ENCODE results near the gene TMEM53.

The TMEM53 gene

DNA sequence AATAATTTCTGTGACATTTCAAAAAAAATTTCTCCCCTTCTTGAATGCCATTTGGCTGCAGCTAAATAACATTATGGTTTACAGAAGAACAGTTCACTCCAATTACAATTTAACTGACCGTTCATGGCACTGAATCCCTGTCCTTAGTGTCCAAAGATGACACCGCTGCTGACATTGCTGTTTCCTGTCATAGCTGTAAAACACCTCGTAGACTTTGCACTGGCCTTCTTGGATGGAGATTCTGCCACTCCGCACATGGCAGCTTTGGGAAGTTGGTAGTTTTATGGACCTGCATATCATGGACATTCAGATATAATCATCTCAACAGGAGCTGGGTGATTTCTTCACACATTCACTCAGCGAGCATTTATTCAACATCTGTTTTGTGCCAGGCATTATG is 5.2 kb upstream of the TMEM53 start:
- no peak overlapping the region for H3K4me2 ChIP-seq (ENCODE audit: low read depth, low read length)
- no peaks in the 10 kb centered on the region for H3K9me3 ChIP-seq (replicated peaks; ENCODE audit: insufficient read depth, low read length)
- H3K9ac ChIP-seq (ENCODE audit: low read length), result no peak overlapping the region
- no peaks in the 10 kb centered on the region for H4K20me1 ChIP-seq (ENCODE audit: insufficient read depth, low read length)
- H3K79me2 ChIP-seq (ENCODE audit: low read length), result no peaks in the 10 kb centered on the region
- no peaks in the 10 kb centered on the region for H3K36me3 ChIP-seq (replicated peaks; ENCODE audit: insufficient read depth, low read length)
- H3K4me3 ChIP-seq (ENCODE audit: low read length), result no peak overlapping the region
- H2AFZ ChIP-seq (ENCODE audit: low read length), result no peak overlapping the region
- H3F3A ChIP-seq (ENCODE audit: insufficient read depth, low read length), result peaks cover 11% of the 10 kb centered on the region; the same call in 1 of the 2 replicates
- DNase-seq, result no peak
- no peak overlapping the region for H3K27ac ChIP-seq (ENCODE audit: low read length)
- H3K27me3 ChIP-seq (replicated peaks; ENCODE audit: insufficient read depth, low read length), result no peaks in the 10 kb centered on the region
- TF ChIP-seq EZH2 (optimal IDR thresholded peaks at IDR 0.05; ENCODE audit: low read depth, low read length), result no peak
- no peak for TF ChIP-seq EZH2phosphoT487 (IDR thresholded peaks at IDR 0.05; ENCODE audit: low read length)
- peaks cover 21% of the 10 kb centered on the region for H3K4me1 ChIP-seq (ENCODE audit: low read length)
- no peaks in the 10 kb centered on the region for H3K9me2 ChIP-seq (replicated peaks; ENCODE audit: insufficient read depth, low read length)

GRCh38 chr1:44678626-44679025 is 4.3 kb upstream of the TMEM53 start:
- Histone ChIP-seq H3K9me2 (replicated peaks; ENCODE audit: insufficient read depth, low read length) (no peaks in the 10 kb centered on the region), H3K79me2 (ENCODE audit: low read length) (no peaks in the 10 kb centered on the region), H3K36me3 (replicated peaks; ENCODE audit: insufficient read depth, low read length) (no peaks in the 10 kb centered on the region), H3F3A (ENCODE audit: insufficient read depth, low read length) (peaks cover 11% of the 10 kb centered on the region; the same call in 1 of the 2 replicates), H3K4me3 (ENCODE audit: low read length) (no peak overlapping the region), H4K20me1 (ENCODE audit: insufficient read depth, low read length) (no peaks in the 10 kb centered on the region), H3K4me1 (ENCODE audit: low read length) (peaks cover 22% of the 10 kb centered on the region), H3K27ac (ENCODE audit: low read length) (no peak overlapping the region), H3K4me2 (ENCODE audit: low read depth, low read length) (no peak overlapping the region), H3K9ac (ENCODE audit: low read length) (no peak overlapping the region), H2AFZ (ENCODE audit: low read length) (no peak overlapping the region), H3K27me3 (replicated peaks; ENCODE audit: insufficient read depth, low read length) (no peaks in the 10 kb centered on the region), H3K9me3 (replicated peaks; ENCODE audit: insufficient read depth, low read length) (no peaks in the 10 kb centered on the region)
- no peak for TF ChIP-seq EZH2phosphoT487 (IDR thresholded peaks at IDR 0.05; ENCODE audit: low read length)
- DNase-seq, result no peak

DNA sequence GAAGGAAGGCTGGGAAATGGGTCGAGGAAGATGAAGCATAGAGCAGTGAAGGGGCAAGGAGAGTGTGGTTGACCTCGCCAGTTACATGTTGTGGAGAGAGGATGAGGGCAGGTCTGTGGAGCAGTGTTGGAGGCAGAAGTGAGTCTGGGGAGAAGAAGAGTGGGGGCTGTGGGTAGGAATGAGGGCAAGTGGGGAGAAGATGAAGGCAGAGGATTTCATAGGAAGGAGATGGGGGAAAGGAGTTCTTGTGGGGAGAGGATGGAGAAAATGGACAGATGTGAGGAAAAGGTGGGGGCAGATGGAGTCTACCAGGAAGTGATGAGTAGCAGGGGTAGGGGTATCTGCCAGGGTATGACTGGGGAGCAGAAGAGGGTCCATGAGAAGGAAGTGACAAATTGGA is 3.8 kb upstream of the TMEM53 start:
- H3K4me1 ChIP-seq (ENCODE audit: low read length), result peaks cover 27% of the 10 kb centered on the region
- no peak overlapping the region for H3K4me3 ChIP-seq (ENCODE audit: low read length)
- H3F3A ChIP-seq (ENCODE audit: insufficient read depth, low read length), result peaks cover 11% of the 10 kb centered on the region; the same call in 1 of the 2 replicates
- H3K79me2 ChIP-seq (ENCODE audit: low read length), result no peaks in the 10 kb centered on the region
- no peaks in the 10 kb centered on the region for H3K27me3 ChIP-seq (replicated peaks; ENCODE audit: insufficient read depth, low read length)
- H3K9ac ChIP-seq (ENCODE audit: low read length), result no peak overlapping the region
- no peaks in the 10 kb centered on the region for H3K36me3 ChIP-seq (replicated peaks; ENCODE audit: insufficient read depth, low read length)
- no peak overlapping the region for H2AFZ ChIP-seq (ENCODE audit: low read length)
- H3K9me3 ChIP-seq (replicated peaks; ENCODE audit: insufficient read depth, low read length), result no peaks in the 10 kb centered on the region
- H4K20me1 ChIP-seq (ENCODE audit: insufficient read depth, low read length), result no peaks in the 10 kb centered on the region
- H3K9me2 ChIP-seq (replicated peaks; ENCODE audit: insufficient read depth, low read length), result no peaks in the 10 kb centered on the region
- no peak for TF ChIP-seq EZH2phosphoT487 (IDR thresholded peaks at IDR 0.05; ENCODE audit: low read length)
- TF ChIP-seq EZH2 (optimal IDR thresholded peaks at IDR 0.05; ENCODE audit: low read depth, low read length), result no peak
- TF ChIP-seq CTCF (IDR thresholded peaks at IDR 0.05; ENCODE audit: low read length), result no peak
- no peak overlapping the region for H3K4me2 ChIP-seq (ENCODE audit: low read depth, low read length)
- DNase-seq, result no peak
- no peak overlapping the region for H3K27ac ChIP-seq (ENCODE audit: low read length)

DNA sequence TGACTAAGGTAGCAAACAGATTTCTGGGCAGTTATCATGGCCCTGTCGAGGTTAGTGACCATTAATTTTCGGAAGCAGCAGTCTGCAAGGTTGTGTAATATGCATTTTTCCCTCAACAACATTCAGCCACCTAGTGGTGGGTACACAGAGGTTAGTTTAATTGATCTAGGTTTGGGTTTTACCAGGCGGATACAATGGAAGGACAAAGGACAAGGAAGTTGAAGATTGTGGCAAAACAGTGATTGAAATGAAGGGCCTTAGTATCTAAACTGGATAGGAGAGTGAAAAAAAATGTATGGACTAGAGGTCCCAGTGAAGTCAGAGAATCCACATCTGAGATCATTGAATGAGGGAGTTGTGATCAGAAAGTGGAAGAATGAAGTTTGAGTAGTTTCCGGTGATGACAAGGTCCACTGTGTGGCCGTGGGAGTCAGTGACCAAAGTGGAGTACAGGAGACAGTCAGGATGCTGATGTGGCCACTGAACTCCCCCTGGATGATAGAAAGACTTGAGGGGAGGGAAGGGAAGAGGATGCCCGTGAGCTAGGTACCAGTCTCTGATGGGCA is 3.0 kb upstream of the TMEM53 start:
- Histone ChIP-seq H3K9me2 (replicated peaks; ENCODE audit: insufficient read depth, low read length) (no peaks in the 10 kb centered on the region), H3K4me3 (ENCODE audit: low read length) (no peak overlapping the region), H3K27ac (ENCODE audit: low read length) (peak overlapping the region; percentile 47; the same call in 1 of the 2 replicates), H3K4me1 (ENCODE audit: low read length) (peaks cover 30% of the 10 kb centered on the region), H3K4me2 (ENCODE audit: low read depth, low read length) (peak overlapping the region; percentile 24; the same call in 1 of the 2 replicates), H4K20me1 (ENCODE audit: insufficient read depth, low read length) (no peaks in the 10 kb centered on the region), H2AFZ (ENCODE audit: low read length) (no peak overlapping the region), H3K36me3 (replicated peaks; ENCODE audit: insufficient read depth, low read length) (no peaks in the 10 kb centered on the region), H3K27me3 (replicated peaks; ENCODE audit: insufficient read depth, low read length) (no peaks in the 10 kb centered on the region), H3F3A (ENCODE audit: insufficient read depth, low read length) (peaks cover 11% of the 10 kb centered on the region; the same call in 1 of the 2 replicates), H3K9me3 (replicated peaks; ENCODE audit: insufficient read depth, low read length) (no peaks in the 10 kb centered on the region), H3K79me2 (ENCODE audit: low read length) (no peaks in the 10 kb centered on the region), H3K9ac (ENCODE audit: low read length) (no peak overlapping the region)
- peak; percentile 24 for DNase-seq
- TF ChIP-seq EZH2phosphoT487 (IDR thresholded peaks at IDR 0.05; ENCODE audit: low read length), result no peak
- no peak for TF ChIP-seq EZH2 (optimal IDR thresholded peaks at IDR 0.05; ENCODE audit: low read depth, low read length)
- TF ChIP-seq CTCF (IDR thresholded peaks at IDR 0.05; ENCODE audit: low read length), result peak; percentile 42

Measured in MM.1S (cell line).